AG04450 (cell line): ENCODE data around the gene SCGB1D1. TPM values are rescaled to one million over a fixed set of nuclear protein-coding genes. Genes with fewer than 3 reads are reported as not detected.
"Not testable (repeated sequence)": the region's sequence is repeated elsewhere in the genome, so short reads cannot be mapped to it uniquely, and the experiment has no call there.

Experiments
- CTCF ChIA-PET: fragments of 300-600, 350-600 bp; formaldehyde crosslinking; extraction: SDS; loops from one replicate; lab custom pipeline; 2022; ENCODE audit warnings: antibody characterized with exemption, inconsistent platforms; lab: Charles Lee
- POLR2A ChIA-PET: fragments of 350-600 bp; formaldehyde crosslinking; extraction: SDS; loops from one replicate; lab custom pipeline; 2021; ENCODE audit warnings: antibody characterized with exemption, inconsistent platforms; lab: Yijun Ruan, JAX
- DNase-seq: peaks from one replicate; pipeline ENCODE4 v3.0.0-alpha.2; 2011; ENCODE audit warnings: low read depth, low spot score
- H3K27ac ChIP-seq: one replicate; pipeline ENCODE4 v1.5.1; 2012; ENCODE audit warnings: low read depth, low read length, control low read depth
- H3K27me3 ChIP-seq: one replicate; pipeline ENCODE4 v1.6.0; 2012; ENCODE audit warnings: low read length; ENCODE audit not compliant: control insufficient read depth, insufficient read depth
- H3K4me3 ChIP-seq: 2 replicates; pipeline ENCODE4 v1.5.1; 2011; ENCODE audit warnings: mild to moderate bottlenecking, low read depth, low read length, control low read depth
- H3K9me3 ChIP-seq: 2 replicates; pipeline ENCODE4 v1.5.1; 2012; ENCODE audit warnings: low read length; ENCODE audit not compliant: control insufficient read depth, insufficient read depth
- CTCF ChIP-seq: IDR thresholded peaks from 2 replicates; pipeline ENCODE4 v1.5.1; 2011; ENCODE audit warnings: low read depth, low read length, control low read depth, inconsistent platforms
- polyA plus RNA-seq: library from polyadenylated mRNA; depleted of rRNA; stranded (reverse); fragments of >200 nt; gene quantifications from 2 replicates; pipeline ENCODE4 v1.2.3, GENCODE V29; 2011

Gene SCGB1D1
- polyA plus RNA-seq, 1 experiment, result not detected

GRCh38 chr11:62182147-62182891 lies 7.7 kb upstream of the SCGB1D1 start:
- H3K27ac ChIP-seq, result no peak overlapping the region
- ChIA-PET CTCF (no interaction called here), POLR2A (no interaction called here)
- H3K27me3 ChIP-seq, result peaks cover 16% of the 10 kb centered on the region
- no peak for TF ChIP-seq CTCF
- DNase-seq, result no peak
- no peak overlapping the region for H3K4me3 ChIP-seq
- H3K9me3 ChIP-seq, result no peaks in the 10 kb centered on the region

GRCh38 chr11:62186195-62186594 lies 3.8 kb upstream of the SCGB1D1 start:
- no peak for DNase-seq
- CTCF ChIA-PET, result no interaction called here
- no peak overlapping the region for H3K4me3 ChIP-seq
- H3K27me3 ChIP-seq, result peaks cover 17% of the 10 kb centered on the region
- no peaks in the 10 kb centered on the region for H3K9me3 ChIP-seq
- no peak overlapping the region for H3K27ac ChIP-seq
- no peak for TF ChIP-seq CTCF
- POLR2A ChIA-PET, result no interaction called here

GRCh38 chr11:62193952-62194351 lies 3.9 kb downstream of the SCGB1D1 start:
- CTCF ChIA-PET, result no interaction called here

DNA sequence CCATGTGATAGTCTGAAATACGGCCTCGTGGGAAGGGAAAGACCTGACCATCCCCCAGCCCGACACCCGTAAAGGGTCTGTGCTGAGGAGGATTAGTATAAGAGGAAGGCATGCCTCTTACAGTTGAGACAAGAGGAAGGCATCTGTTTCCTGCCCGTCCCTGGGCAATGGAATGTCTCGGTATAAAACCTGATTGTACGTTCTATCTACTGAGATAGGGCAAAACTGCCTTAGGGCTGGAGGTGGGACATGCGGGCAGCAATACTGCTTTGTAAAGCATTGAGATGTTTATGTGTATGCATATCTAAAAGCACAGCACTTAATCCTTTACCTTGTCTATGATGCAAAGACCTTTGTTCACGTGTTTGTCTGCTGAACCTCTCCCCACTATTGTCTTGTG lies 5.0 kb downstream of the SCGB1D1 start:
- H3K27me3 ChIP-seq, POLR2A ChIA-PET: not testable (repeated sequence)

More at GRCh38 chr11:62193952-62194351, 3.9 kb downstream of the SCGB1D1 start:
- Histone ChIP-seq H3K9me3 (no peaks in the 10 kb centered on the region), H3K4me3 (no peak overlapping the region), H3K27ac (no peak overlapping the region), H3K27me3 (peaks cover 6% of the 10 kb centered on the region)
- DNase-seq, result no peak
- POLR2A ChIA-PET, result no interaction called here
- TF ChIP-seq CTCF, result no peak

DNA sequence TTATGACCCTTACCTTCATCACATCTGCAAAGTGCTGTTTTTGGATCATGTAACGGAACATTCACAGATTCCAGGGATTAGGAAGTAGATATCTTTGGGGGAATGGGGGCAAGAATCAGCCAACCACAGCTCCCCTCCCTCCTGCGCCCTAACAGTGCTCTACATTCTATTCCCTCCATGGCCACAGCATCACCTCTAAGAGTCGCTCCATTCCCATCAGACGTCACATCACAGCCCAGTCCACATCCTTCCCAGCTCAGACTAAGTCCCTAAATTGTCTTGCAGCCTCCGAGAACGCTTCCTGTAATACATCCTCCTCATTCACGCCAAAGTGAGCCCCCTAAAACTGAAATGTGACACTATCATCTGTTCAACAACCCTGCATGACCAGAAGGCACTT lies 5.9 kb downstream of the SCGB1D1 start:
- H3K9me3 ChIP-seq, result no peaks in the 10 kb centered on the region
- no peak overlapping the region for H3K4me3 ChIP-seq
- CTCF ChIA-PET, result no interaction called here
- POLR2A ChIA-PET, result no interaction called here
- no peak for DNase-seq
- H3K27ac ChIP-seq, result no peak overlapping the region
- no peaks in the 10 kb centered on the region for H3K27me3 ChIP-seq
- TF ChIP-seq CTCF, result no peak

More for the DNA sequence above, 5.0 kb downstream of the SCGB1D1 start:
- H3K9me3 ChIP-seq, H3K27ac ChIP-seq, H3K4me3 ChIP-seq, CTCF ChIA-PET, DNase-seq: not testable (repeated sequence)

DNA sequence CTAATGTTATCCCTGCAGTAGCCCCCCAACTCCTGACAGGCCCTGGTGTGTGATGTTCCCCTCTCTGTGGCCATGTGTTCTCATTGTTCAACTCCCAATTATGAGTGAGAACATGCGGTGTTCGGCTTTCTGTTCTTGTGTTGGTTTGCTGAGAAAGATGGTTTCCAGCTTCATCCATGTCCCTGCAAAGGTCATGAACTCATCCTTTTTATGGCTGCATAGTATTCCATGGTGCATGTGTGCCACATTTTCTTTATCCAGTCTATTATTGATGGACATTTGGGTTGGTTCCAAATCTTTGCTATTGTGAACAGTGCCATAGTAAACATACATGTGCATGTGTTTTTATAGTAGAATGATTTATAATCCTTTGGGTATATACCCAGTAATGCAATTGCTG lies 7.4 kb downstream of the SCGB1D1 start:
- CTCF ChIA-PET, H3K27me3 ChIP-seq, H3K27ac ChIP-seq, POLR2A ChIA-PET, DNase-seq, H3K9me3 ChIP-seq, H3K4me3 ChIP-seq: not testable (repeated sequence)
